HG03442 (cell line): ENCODE results near the gene HRH3.

Experiments used
- ATAC-seq: cut with Tn5 transposase; IDR thresholded peaks from one replicate; pipeline ENCODE4 v1.9.1; 2021; ENCODE audit warnings: mild to moderate bottlenecking, moderate library complexity; ENCODE audit not compliant: unreplicated experiment

Gene HRH3

GRCh38 chr20:62219992-62220665 is at the start of gene HRH3:
HRH3 (minus strand) TSS chr20:62220278; CDS start chr20:62219970, 308 bp downstream.
- no peak for ATAC-seq

- ATAC-seq = no peak
Observed at GRCh38 chr20:62269871-62270270, 49.8 kb upstream of the HRH3 start.

GRCh38 chr20:62269378-62269777 is 49.3 kb upstream of the HRH3 start:
- ATAC-seq = no peak

GRCh38 chr20:62268228-62268900 is 48.3 kb upstream of the HRH3 start:
- ATAC-seq = no peak

- no peak for ATAC-seq
Observed at GRCh38 chr20:62267543-62267942, 47.5 kb upstream of the HRH3 start.

- no peak for ATAC-seq
Observed at GRCh38 chr20:62266851-62267250, 46.8 kb upstream of the HRH3 start.

DNA sequence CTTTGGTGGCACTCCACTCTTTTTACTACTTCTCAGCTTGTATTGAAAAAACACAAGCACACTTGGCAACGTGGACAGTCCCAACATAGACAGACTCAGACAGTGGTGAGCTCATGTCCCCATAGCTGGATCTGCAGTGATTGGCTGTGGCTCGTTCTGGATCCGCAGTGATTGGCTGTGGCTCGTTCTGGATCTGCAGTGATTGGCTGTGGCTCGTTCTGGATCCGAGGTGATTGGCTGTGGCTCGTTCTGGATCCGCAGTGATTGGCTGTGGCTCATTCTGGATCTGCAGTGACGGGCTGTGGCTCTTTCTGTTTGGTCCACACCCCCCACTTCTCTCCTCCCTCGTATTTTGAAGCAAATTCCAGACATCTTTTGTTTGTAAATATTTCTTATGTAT is 46.3 kb upstream of the HRH3 start:
- ATAC-seq = no peak

DNA sequence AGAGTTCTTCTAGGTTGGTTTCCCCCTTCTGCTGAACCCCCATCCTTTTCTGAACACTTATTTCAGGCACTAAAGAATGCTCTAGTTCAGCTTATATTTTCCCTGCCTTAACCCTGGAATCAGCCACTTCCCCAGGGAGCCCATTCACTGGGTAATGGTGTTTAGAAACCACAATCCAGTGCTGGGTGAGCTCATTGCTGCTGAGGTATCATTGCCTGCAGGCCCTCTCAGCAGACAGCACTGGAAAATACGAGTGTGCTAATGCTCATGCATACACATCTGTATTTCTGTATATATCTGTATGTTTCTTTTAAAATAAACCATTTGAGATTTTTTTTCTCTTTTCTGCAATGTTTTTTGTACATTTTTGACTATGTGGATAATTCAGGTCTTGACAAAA is 45.3 kb upstream of the HRH3 start:
- no peak for ATAC-seq

GRCh38 chr20:62263396-62263795 is 43.3 kb upstream of the HRH3 start:
- no peak for ATAC-seq

DNA sequence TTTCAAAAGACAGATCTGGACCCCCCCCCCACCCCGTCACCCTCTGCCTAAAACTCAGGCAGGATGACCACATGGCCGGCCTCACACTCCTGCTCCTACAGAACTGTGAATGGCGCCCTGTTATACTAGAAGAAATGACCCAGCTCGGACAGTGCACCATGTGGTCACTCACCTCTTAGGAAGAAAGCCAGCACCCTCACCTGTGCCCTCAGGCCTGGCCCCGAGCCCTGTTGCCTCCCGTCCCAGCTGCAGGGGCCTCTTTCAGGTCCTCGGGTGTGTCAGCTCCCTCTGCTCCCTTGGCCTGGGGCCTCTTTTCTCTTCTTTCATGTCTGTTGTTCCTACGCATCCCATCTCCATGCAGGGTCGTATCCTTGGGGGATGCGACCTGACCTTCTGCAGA is 42.0 kb upstream of the HRH3 start:
- no peak for ATAC-seq

GRCh38 chr20:62259294-62259565 is 39.2 kb upstream of the HRH3 start:
- ATAC-seq = no peak

GRCh38 chr20:62258499-62259293 is 38.6 kb upstream of the HRH3 start:
- ATAC-seq = no peak

DNA sequence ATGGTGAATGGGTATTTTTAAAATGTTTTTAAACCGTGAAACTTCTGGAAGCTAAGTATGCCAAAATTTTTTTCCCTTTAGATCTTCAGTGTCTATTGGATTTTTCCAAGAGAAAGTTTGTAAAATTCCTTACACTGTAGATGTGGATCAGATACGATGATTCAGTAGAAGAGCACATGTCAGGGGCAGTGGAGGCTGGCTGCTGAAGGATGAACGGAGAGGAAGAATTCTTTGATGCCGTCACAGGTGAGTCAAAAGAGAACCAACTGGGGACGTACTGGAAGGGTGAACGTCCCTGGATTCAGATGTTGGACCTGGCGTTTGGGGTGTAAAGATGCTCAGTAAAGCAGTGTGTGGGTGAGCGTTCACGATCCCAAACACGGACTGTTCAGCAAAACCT is 35.9 kb upstream of the HRH3 start:
- no peak for ATAC-seq

DNA sequence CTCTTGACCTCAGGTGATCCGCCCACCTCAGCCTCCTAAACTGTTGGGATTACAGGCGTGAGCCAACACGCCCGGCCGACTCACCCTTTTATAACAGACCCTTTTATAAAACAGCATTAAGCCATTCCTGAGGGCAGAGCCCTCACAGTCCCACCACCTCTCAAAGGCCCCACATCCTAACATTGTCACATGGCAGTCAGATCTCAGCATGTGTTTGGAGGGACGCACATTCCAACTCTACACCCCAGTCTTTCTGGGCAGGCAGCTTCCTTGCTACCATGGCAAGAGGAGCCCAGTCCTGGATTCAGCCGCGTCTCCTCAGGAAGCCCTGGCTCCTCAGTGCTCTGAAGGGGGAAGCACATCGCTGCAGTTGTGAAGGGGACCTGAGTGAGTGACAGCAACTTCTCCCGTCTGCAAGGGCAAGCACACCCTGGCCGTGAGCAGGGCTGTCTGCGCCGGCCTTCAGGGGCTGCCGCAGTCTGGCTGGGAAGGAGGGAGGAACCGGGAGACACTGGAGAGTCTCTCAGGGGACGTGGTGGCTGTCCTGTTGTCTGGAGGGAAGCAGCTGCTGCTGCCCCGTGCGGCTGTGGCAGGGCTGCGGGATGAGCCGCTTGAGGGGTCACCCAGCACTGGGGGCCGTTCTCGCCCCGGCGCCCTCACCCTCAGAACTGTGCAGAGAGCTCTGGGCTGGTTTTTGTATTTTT is 34.1 kb upstream of the HRH3 start:
- no peak for ATAC-seq

- no peak for ATAC-seq
Observed at GRCh38 chr20:62253398-62253797, 33.3 kb upstream of the HRH3 start.

DNA sequence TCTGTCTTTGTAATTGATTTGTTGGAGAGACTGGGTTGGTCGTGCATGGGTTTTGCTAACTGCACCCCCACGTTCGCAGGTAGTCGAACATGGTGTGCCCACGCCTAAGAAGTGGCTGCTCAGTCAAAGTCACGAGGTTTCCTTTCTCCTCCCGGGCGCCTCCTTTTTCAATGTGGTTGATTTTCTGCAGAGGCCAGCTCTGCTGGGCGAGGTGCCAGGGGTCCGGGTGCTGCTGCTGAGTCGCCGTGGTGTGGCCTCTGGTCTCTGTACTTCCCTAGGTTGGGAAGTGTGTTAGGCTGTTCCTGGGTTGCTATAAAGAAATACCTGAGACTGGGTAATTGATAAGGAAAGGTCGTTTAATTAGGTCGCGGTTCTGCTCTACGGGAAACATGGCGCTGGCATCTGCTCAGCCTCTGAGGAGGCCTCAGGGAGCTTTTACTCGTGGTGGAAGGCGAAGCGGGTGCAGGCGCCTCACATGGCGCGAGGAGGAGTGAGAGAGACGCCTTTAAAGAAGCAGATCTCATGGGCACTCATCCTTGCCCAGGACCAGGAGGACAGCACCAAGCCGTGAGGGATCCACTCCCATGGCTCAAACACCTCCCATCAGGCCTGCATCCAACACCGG is 32.4 kb upstream of the HRH3 start:
- no peak for ATAC-seq

GRCh38 chr20:62248890-62249560 is 28.9 kb upstream of the HRH3 start:
- ATAC-seq = no peak

GRCh38 chr20:62246872-62247652 is 27.0 kb upstream of the HRH3 start:
- ATAC-seq = no peak

GRCh38 chr20:62246431-62246830 is 26.4 kb upstream of the HRH3 start:
- no peak for ATAC-seq

GRCh38 chr20:62245911-62246280 is 25.8 kb upstream of the HRH3 start:
- ATAC-seq = no peak
